Mesothelial cell of epicardium (in vitro differentiated cells): ENCODE data around the gene ANKFN1. TPM values are rescaled to one million over a fixed set of nuclear protein-coding genes. Genes with fewer than 3 reads are reported as not detected.
A peak's percentile ranks its signal among the peaks of the same experiment; 100 is the strongest.

Source experiments
- DNase-seq, 2 experiments: peaks; one replicate each; pipeline ENCODE4 v3.0.0; 2021; ENCODE audit warnings: low spot score in 2 of 2; ENCODE audit not compliant: unreplicated experiment in 2 of 2
- H3K27ac Mint-ChIP-seq: 2 replicates; pipeline ENCODE4 v1.8.0; 2021; ENCODE audit warnings: mixed read lengths
- H3K27me3 Mint-ChIP-seq: 2 replicates; pipeline ENCODE4 v1.8.0; 2021; ENCODE audit warnings: low read depth, mixed read lengths
- H3K36me3 Mint-ChIP-seq: 2 replicates; pipeline ENCODE4 v1.8.0; 2021; ENCODE audit warnings: mixed read lengths
- H3K4me1 Mint-ChIP-seq: 2 replicates; pipeline ENCODE4 v1.8.0; 2021; ENCODE audit warnings: mixed read lengths
- H3K4me3 Mint-ChIP-seq: 2 replicates; pipeline ENCODE4 v1.8.0; 2021; ENCODE audit warnings: mild to moderate bottlenecking, moderate library complexity, mixed read lengths
- H3K9me3 Mint-ChIP-seq: 2 replicates; pipeline ENCODE4 v1.8.0; 2021; ENCODE audit warnings: mixed read lengths
- total RNA-seq: library from RNA; stranded (reverse); gene quantifications from 3 replicates; pipeline ENCODE4 v1.2.1, GENCODE V29; 2021
- TF ChIP-seq, protein P1 (sequence below): fragments of 200-600 bp; sonication (generic); IDR thresholded peaks from one replicate; pipeline ENCODE4 v1.5.0; 2021; ENCODE audit warnings: antibody characterized with exemption; ENCODE audit not compliant: unreplicated experiment

ANKFN1 gene
- total RNA-seq, 1 donor from 2014 or later: 0.34 TPM

- TF ChIP-seq, protein P1, sequence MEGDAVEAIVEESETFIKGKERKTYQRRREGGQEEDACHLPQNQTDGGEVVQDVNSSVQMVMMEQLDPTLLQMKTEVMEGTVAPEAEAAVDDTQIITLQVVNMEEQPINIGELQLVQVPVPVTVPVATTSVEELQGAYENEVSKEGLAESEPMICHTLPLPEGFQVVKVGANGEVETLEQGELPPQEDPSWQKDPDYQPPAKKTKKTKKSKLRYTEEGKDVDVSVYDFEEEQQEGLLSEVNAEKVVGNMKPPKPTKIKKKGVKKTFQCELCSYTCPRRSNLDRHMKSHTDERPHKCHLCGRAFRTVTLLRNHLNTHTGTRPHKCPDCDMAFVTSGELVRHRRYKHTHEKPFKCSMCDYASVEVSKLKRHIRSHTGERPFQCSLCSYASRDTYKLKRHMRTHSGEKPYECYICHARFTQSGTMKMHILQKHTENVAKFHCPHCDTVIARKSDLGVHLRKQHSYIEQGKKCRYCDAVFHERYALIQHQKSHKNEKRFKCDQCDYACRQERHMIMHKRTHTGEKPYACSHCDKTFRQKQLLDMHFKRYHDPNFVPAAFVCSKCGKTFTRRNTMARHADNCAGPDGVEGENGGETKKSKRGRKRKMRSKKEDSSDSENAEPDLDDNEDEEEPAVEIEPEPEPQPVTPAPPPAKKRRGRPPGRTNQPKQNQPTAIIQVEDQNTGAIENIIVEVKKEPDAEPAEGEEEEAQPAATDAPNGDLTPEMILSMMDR: no peak
- H3K27me3 Mint-ChIP-seq: peaks cover 10% of the 10 kb centered on the region
- no peak overlapping the region for H3K27ac Mint-ChIP-seq
- no peaks in the 10 kb centered on the region for H3K36me3 Mint-ChIP-seq
- no peak overlapping the region for H3K4me3 Mint-ChIP-seq
- no peak for DNase-seq
- peaks cover 28% of the 10 kb centered on the region for H3K4me1 Mint-ChIP-seq
- H3K9me3 Mint-ChIP-seq: no peaks in the 10 kb centered on the region
These were observed 16.3 kb downstream of the ANKFN1 start for GRCh38 chr17:56169621-56170020.

DNA sequence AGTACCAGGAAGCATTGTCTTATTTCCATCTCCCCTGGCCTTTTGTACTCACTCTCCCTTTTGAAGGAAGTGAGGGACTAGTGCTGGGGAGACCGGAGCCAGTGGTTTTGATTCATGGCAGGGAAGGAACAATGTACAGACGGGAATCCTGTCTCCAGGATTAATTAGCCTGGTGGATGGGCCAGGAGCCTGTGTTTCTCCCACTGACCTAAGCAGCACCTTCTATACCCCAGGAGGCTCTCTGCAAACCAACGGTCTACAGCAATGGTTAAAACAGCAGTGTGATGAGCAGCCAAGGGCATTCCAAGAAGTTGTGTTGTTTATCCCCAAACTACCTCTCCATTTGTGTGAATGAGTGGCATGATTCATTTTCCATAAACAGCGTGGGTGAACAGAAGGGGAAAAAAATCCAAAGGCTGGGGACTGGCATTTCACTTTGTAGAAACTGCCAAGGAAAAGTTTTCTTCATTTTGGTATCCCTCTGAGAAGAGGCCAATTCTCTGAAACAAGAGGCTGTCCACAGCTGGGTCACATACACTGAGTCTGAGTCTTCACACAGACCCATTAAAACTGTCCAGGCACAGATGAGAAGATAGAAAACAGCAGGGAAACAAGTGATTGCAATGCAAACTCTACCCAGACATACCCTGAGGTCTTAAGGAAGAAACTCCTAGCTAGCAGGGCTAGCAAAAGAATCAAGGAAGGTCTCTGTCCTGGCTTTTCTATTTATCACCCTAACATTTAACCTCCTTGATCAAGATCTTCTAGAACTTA is 18.1 kb downstream of the ANKFN1 start:
- TF ChIP-seq, protein P1: no peak
- H3K4me1 Mint-ChIP-seq: peaks cover 45% of the 10 kb centered on the region
- H3K27me3 Mint-ChIP-seq: peaks cover 3% of the 10 kb centered on the region
- no peaks in the 10 kb centered on the region for H3K9me3 Mint-ChIP-seq
- H3K27ac Mint-ChIP-seq: no peak overlapping the region
- no peak overlapping the region for H3K4me3 Mint-ChIP-seq
- H3K36me3 Mint-ChIP-seq: no peaks in the 10 kb centered on the region
- no peak for DNase-seq

- DNase-seq: no peak
- peaks cover 51% of the 10 kb centered on the region for H3K4me1 Mint-ChIP-seq
- no peak overlapping the region for H3K27ac Mint-ChIP-seq
- no peaks in the 10 kb centered on the region for H3K9me3 Mint-ChIP-seq
- TF ChIP-seq, protein P1: no peak
- no peak overlapping the region for H3K4me3 Mint-ChIP-seq
- H3K36me3 Mint-ChIP-seq: no peaks in the 10 kb centered on the region
- no peaks in the 10 kb centered on the region for H3K27me3 Mint-ChIP-seq
These were observed 19.3 kb downstream of the ANKFN1 start for GRCh38 chr17:56172517-56172982.

GRCh38 chr17:56173026-56173425 is 19.8 kb downstream of the ANKFN1 start:
- TF ChIP-seq, protein P1: no peak
- DNase-seq: no peak
- no peak overlapping the region for H3K4me3 Mint-ChIP-seq
- H3K4me1 Mint-ChIP-seq: peaks cover 51% of the 10 kb centered on the region
- no peaks in the 10 kb centered on the region for H3K9me3 Mint-ChIP-seq
- H3K27me3 Mint-ChIP-seq: no peaks in the 10 kb centered on the region
- no peaks in the 10 kb centered on the region for H3K36me3 Mint-ChIP-seq
- H3K27ac Mint-ChIP-seq: no peak overlapping the region

GRCh38 chr17:56173958-56174835 is 20.9 kb downstream of the ANKFN1 start:
- Mint-ChIP-seq H3K4me1 (peaks cover 51% of the 10 kb centered on the region), H3K4me3 (no peak overlapping the region), H3K9me3 (no peaks in the 10 kb centered on the region), H3K27me3 (no peaks in the 10 kb centered on the region), H3K36me3 (no peaks in the 10 kb centered on the region), H3K27ac (peak overlapping the region; percentile 28)
- no peak for DNase-seq
- TF ChIP-seq, protein P1: no peak
